Mesenchymal stem cell (in vitro differentiated cells and primary cell): ENCODE measurements around the gene PAFAH1B2.

Source experiments
- DNase-seq: peaks from one replicate; pipeline ENCODE4 v3.0.0-alpha.2; 2013
- H2AFZ ChIP-seq: one replicate; pipeline ENCODE4 v1.6.1; 2013; ENCODE audit warnings: low read depth, mild to moderate bottlenecking, control low read depth, inconsistent platforms, low read length, moderate library complexity
- H2AK5ac ChIP-seq: 2 replicates; pipeline ENCODE4 v1.6.1; 2013; ENCODE audit warnings: low read length, moderate library complexity, mild to moderate bottlenecking, inconsistent platforms; ENCODE audit not compliant: severe bottlenecking
- H2BK120ac ChIP-seq: one replicate; pipeline ENCODE4 v1.6.1; 2013; ENCODE audit warnings: low read depth, mild to moderate bottlenecking, inconsistent platforms, low read length, moderate library complexity
- H2BK12ac ChIP-seq, 2 experiments: one replicate each; pipeline ENCODE4 v1.6.1; 2013; ENCODE audit warnings: inconsistent platforms in 2 of 2, low read length in 2 of 2, mild to moderate bottlenecking in 2 of 2, moderate library complexity in 2 of 2, control low read depth in 1 of 2
- H2BK15ac ChIP-seq: one replicate; pipeline ENCODE4 v1.6.1; 2013; ENCODE audit warnings: mild to moderate bottlenecking, low read depth, inconsistent platforms; ENCODE audit not compliant: poor library complexity, severe bottlenecking
- H2BK5ac ChIP-seq: 2 replicates; pipeline ENCODE4 v1.6.1; 2013; ENCODE audit warnings: low read depth, mild to moderate bottlenecking, low read length, control low read depth, inconsistent platforms; ENCODE audit not compliant: poor library complexity, severe bottlenecking
- H3K14ac ChIP-seq, 2 experiments: one replicate each; pipeline ENCODE4 v1.6.1; 2013; ENCODE audit warnings: inconsistent platforms in 2 of 2, low read length in 2 of 2, control low read depth in 1 of 2, mild to moderate bottlenecking in 1 of 2, moderate library complexity in 1 of 2
- H3K18ac ChIP-seq, 2 experiments: one replicate each; pipeline ENCODE4 v1.6.1; 2013; ENCODE audit warnings: inconsistent platforms in 2 of 2, low read length in 2 of 2, control low read depth in 1 of 2, low read depth in 1 of 2, mild to moderate bottlenecking in 1 of 2
- H3K23ac ChIP-seq, 2 experiments: one replicate each; pipeline ENCODE4 v1.6.1; 2013; ENCODE audit warnings: inconsistent platforms in 2 of 2, low read length in 2 of 2, mild to moderate bottlenecking in 2 of 2, moderate library complexity in 2 of 2, control low read depth in 1 of 2
- H3K27ac ChIP-seq: 2 replicates; pipeline ENCODE4 v1.5.1; 2013; ENCODE audit warnings: mild to moderate bottlenecking, moderate library complexity, low read length, control low read depth, inconsistent platforms; ENCODE audit not compliant: poor library complexity, severe bottlenecking
- H3K27me3 ChIP-seq, 2 experiments: 2 replicates each; pipeline versions ENCODE4 v1.6.1 to v1.7.0; 2013; ENCODE audit warnings: low read length in 2 of 2, mild to moderate bottlenecking in 2 of 2, moderate library complexity in 2 of 2, control low read depth in 1 of 2, inconsistent platforms in 1 of 2; ENCODE audit not compliant: control insufficient read depth in 1 of 2, insufficient read depth in 1 of 2
- H3K36me3 ChIP-seq, 2 experiments: 2 replicates each; pipeline versions ENCODE4 v1.6.1 to v1.7.0; 2013; ENCODE audit warnings: low read length in 2 of 2, control low read depth in 1 of 2, inconsistent platforms in 1 of 2, low read depth in 1 of 2, mild to moderate bottlenecking in 1 of 2; ENCODE audit not compliant: insufficient read depth in 2 of 2, control insufficient read depth in 1 of 2
- H3K4ac ChIP-seq, 2 experiments: one replicate each; pipeline ENCODE4 v1.6.1; 2013; ENCODE audit warnings: inconsistent platforms in 2 of 2, low read length in 2 of 2, mild to moderate bottlenecking in 2 of 2, moderate library complexity in 2 of 2, control low read depth in 1 of 2, low read depth in 1 of 2
- H3K4me1 ChIP-seq: 2 replicates; pipeline ENCODE4 v1.6.1; 2013; ENCODE audit warnings: low read depth, low read length, control low read depth; ENCODE audit not compliant: control insufficient read depth, insufficient read depth
- H3K4me2 ChIP-seq: 2 replicates; pipeline ENCODE4 v1.6.1; 2013; ENCODE audit warnings: low read length, mild to moderate bottlenecking, inconsistent platforms; ENCODE audit not compliant: poor library complexity, severe bottlenecking
- H3K4me3 ChIP-seq, 2 experiments: 2 replicates each; pipeline versions ENCODE4 v1.5.1 to v1.7.0; 2013; ENCODE audit warnings: low read length in 2 of 2, mild to moderate bottlenecking in 2 of 2, control low read depth in 1 of 2, low read depth in 1 of 2; ENCODE audit not compliant: insufficient read depth in 1 of 2
- H3K79me1 ChIP-seq: replicated peaks from 2 replicates; pipeline ENCODE4 v1.6.1; 2013; ENCODE audit warnings: mild to moderate bottlenecking, control low read depth, low read length, inconsistent platforms; ENCODE audit not compliant: poor library complexity, severe bottlenecking
- H3K9ac ChIP-seq: 2 replicates; pipeline ENCODE4 v1.7.0; 2013; ENCODE audit warnings: mild to moderate bottlenecking, low read length, moderate library complexity
- H3K9me3 ChIP-seq: 2 replicates; pipeline ENCODE4 v1.7.0; 2013; ENCODE audit warnings: mild to moderate bottlenecking, low read length; ENCODE audit not compliant: control insufficient read depth
- H4K8ac ChIP-seq: one replicate; pipeline ENCODE4 v1.6.1; 2013; ENCODE audit warnings: inconsistent platforms, mild to moderate bottlenecking, low read length, moderate library complexity
- H4K91ac ChIP-seq: one replicate; pipeline ENCODE4 v1.6.1; 2013; ENCODE audit warnings: mild to moderate bottlenecking, low read length, inconsistent platforms
- WGBS: methylation state at CpG from one replicate; pipeline ENCODE4 v1.1.7; 2013; ENCODE audit warnings: mixed read lengths; 5-methylcytosine and 5-hydroxymethylcytosine counted together

PAFAH1B2 gene

DNA sequence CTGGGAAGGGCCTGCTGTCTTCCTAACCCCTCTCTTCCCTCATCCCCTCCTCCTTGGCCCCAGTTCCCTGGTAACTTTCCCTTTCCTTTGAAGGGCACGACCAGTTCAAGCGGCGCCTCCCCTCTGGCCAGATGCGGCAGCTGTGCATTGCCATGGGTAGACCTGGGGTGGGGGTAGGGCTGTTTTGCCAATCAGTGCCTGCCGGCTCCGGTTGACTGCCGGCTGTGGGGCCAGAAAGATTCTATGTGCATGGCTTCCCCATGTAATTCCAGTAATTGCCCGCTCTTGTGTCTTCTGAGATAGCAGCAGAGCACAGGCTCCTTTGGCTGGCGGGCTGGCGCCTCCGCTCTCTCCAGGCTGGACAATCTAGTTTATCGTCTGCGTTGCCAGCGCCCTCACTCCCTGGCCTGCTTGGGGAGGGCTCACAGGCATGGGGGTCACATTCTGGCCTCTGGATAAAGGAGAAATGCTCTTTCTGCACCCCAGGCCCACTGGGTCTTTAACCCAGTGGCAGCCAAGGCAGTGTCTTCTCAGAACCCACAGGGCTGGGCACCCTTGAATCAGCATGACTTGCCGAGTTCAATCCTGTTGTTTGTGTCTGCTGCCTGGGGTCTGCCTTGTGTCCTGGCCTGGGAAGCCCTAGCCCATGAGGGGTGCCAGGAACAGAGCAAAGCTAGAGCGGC lies 43.9 kb downstream of the PAFAH1B2 start:
- 97% methylated on average over 16 of the region's 16 CpGs for WGBS
- Histone ChIP-seq H3K23ac (no peak overlapping the region), H3K4me1 (no peaks in the 10 kb centered on the region), H2BK12ac (no peak overlapping the region), H2BK15ac (no peak overlapping the region), H3K9me3 (no peaks in the 10 kb centered on the region), H3K18ac (no peak overlapping the region), H3K27ac (no peak overlapping the region), H2BK120ac (no peak overlapping the region), H2BK5ac (no peak overlapping the region), H3K14ac (no peak overlapping the region), H4K91ac (no peak overlapping the region), H2AK5ac (no peak overlapping the region), H3K79me1 (no peaks in the 10 kb centered on the region), H3K36me3 (peaks cover 77 to 80% of the 10 kb centered on the region in 2 experiments), H3K4me2 (no peak overlapping the region), H4K8ac (no peak overlapping the region), H2AFZ (no peak overlapping the region), H3K9ac (no peak overlapping the region), H3K4me3 (no peak overlapping the region), H3K4ac (no peak overlapping the region), H3K27me3 (no peaks in the 10 kb centered on the region)
- no peak for DNase-seq

DNA sequence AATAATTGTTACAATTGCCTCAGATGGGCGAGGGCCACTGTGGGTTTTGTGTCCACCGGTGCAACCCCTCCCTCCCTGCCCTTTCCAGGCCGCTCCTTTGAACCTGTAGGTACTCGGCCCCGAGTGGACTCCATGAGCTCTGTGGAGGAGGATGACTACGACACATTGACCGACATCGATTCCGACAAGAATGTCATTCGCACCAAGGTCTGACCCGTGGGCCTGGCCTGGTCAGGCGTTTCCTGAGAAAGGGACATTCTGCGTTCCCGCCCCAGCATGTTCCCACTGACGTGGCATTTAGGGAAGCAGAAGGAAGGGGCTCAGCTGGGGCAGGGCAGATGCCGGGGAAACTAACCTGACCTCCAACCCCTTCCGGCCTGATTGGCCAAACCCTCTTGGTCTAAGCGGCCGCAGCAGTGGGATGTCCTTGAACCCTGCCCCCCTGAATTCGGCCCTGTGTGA lies 44.6 kb downstream of the PAFAH1B2 start:
- Histone ChIP-seq H3K4me1 (no peaks in the 10 kb centered on the region), H2AK5ac (no peak overlapping the region), H2BK5ac (no peak overlapping the region), H3K36me3 (peaks cover 81 to 82% of the 10 kb centered on the region in 2 experiments), H4K91ac (no peak overlapping the region), H3K4ac (no peak overlapping the region), H4K8ac (no peak overlapping the region), H2BK12ac (no peak overlapping the region), H3K9ac (no peak overlapping the region), H3K4me3 (no peak overlapping the region), H3K23ac (no peak overlapping the region), H3K79me1 (no peaks in the 10 kb centered on the region), H3K27ac (no peak overlapping the region), H2BK120ac (no peak overlapping the region), H3K9me3 (no peaks in the 10 kb centered on the region), H3K27me3 (no peaks in the 10 kb centered on the region), H3K14ac (no peak overlapping the region), H3K18ac (no peak overlapping the region), H3K4me2 (no peak overlapping the region), H2AFZ (no peak overlapping the region), H2BK15ac (no peak overlapping the region)
- 88% methylated on average over 20 of the region's 20 CpGs for WGBS
- no peak for DNase-seq

DNA sequence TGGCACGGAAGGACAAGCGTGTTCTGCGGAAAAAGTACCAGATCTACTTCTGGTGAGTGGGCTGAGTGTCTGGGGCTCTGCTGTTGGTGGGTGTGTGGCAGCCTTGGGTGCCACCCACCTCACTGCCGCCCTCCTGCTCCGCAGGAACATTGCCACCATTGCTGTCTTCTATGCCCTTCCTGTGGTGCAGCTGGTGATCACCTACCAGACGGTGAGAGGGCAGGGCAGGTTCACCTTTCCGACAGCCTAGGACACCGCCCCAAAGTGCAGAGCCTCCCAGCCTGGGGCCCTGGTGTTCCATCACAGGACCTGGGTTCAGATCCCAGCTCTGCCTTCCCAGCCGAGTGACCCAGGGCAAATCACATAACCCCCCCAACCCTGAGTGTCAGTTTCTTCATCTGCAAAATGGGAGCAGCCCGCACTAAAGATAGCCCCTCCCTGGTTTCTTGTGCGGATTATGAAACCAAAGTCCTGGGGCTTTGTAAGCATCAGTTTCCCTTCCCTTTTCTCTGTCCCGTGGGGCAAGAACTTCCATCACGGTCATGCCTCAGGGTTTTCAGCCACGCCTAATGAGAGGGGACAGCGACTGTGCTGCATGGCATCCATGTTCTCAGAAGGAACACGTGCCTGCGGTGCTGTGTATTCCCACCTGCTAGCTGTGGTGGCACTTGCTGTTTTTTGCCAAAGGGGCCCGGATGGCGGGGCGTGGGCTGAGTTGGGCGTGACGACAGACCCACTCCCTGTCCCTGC lies 45.3 kb downstream of the PAFAH1B2 start:
- no peak for DNase-seq
- no peak overlapping the region for H2BK5ac ChIP-seq
- H3K9me3 ChIP-seq = no peaks in the 10 kb centered on the region
- no peak overlapping the region for H2BK15ac ChIP-seq
- H3K14ac ChIP-seq = no peak overlapping the region
- H4K8ac ChIP-seq = no peak overlapping the region
- H3K23ac ChIP-seq = no peak overlapping the region
- H3K79me1 ChIP-seq = no peaks in the 10 kb centered on the region
- no peak overlapping the region for H2BK12ac ChIP-seq
- no peak overlapping the region for H3K27ac ChIP-seq
- no peaks in the 10 kb centered on the region for H3K4me1 ChIP-seq
- H3K4me2 ChIP-seq = no peak overlapping the region
- no peak overlapping the region for H3K4me3 ChIP-seq
- H2AK5ac ChIP-seq = no peak overlapping the region
- no peak overlapping the region for H3K9ac ChIP-seq
- H2BK120ac ChIP-seq = no peak overlapping the region
- no peaks in the 10 kb centered on the region for H3K27me3 ChIP-seq
- 97% methylated on average over 22 of the region's 22 CpGs for WGBS
- H3K18ac ChIP-seq = no peak overlapping the region
- peak overlapping the region; percentile 18 for H4K91ac ChIP-seq
- H3K36me3 ChIP-seq = peaks cover 78 to 82% of the 10 kb centered on the region in 2 experiments
- H2AFZ ChIP-seq = no peak overlapping the region
- no peak overlapping the region for H3K4ac ChIP-seq

DNA sequence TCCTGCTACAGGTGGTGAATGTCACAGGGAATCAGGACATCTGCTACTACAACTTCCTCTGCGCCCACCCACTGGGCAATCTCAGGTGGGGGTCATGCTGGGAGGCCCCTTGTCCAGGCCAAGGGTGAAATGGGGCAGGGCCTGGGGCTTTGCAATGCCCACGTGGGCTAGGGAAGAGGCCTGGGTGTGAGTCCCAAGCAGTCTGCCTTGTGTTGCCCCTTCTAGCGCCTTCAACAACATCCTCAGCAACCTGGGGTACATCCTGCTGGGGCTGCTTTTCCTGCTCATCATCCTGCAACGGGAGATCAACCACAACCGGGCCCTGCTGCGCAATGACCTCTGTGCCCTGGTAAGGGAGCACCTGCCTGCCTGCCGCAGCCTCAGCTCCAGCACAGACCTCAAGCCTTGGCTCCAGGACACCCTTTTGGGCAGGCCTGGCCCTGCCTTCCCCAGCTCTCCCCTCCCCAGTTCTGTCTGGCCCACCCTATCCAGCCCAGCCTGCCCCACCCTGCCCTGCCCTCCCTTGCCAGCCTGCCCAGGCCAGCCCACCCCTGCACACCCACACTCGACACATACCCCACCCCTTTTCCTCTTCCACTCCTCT lies 46.0 kb downstream of the PAFAH1B2 start:
- Histone ChIP-seq H3K4me1 (no peaks in the 10 kb centered on the region), H2BK15ac (no peak overlapping the region), H3K14ac (no peak overlapping the region), H2BK5ac (no peak overlapping the region), H2AFZ (no peak overlapping the region), H3K9ac (no peak overlapping the region), H4K91ac (no peak overlapping the region), H3K4me3 (no peak overlapping the region), H3K36me3 (peaks cover 78 to 84% of the 10 kb centered on the region in 2 experiments), H2BK12ac (no peak overlapping the region), H3K4me2 (no peak overlapping the region), H3K23ac (no peak overlapping the region), H3K27me3 (no peaks in the 10 kb centered on the region), H2BK120ac (no peak overlapping the region), H2AK5ac (no peak overlapping the region), H4K8ac (no peak overlapping the region), H3K9me3 (no peaks in the 10 kb centered on the region), H3K18ac (no peak overlapping the region), H3K4ac (no peak overlapping the region), H3K79me1 (no peaks in the 10 kb centered on the region), H3K27ac (no peak overlapping the region)
- whole genome bisulfite sequencing = 92% methylated on average over 8 of the region's 8 CpGs
- DNase-seq = no peak
